NCI-H82 (cell line): ENCODE results near the gene DDX49.
"Not testable (repeated sequence)": the region's sequence is repeated elsewhere in the genome, so short reads cannot be mapped to it uniquely, and the experiment has no call there.

Experiments used
- DNase-seq: peaks from one replicate; lab custom pipeline; 2025; lab: John Stamatoyannopoulos, UW

The DDX49 gene

GRCh38 chr19:18942692-18943091, 23.2 kb downstream of the DDX49 start:
- DNase-seq: no peak

GRCh38 chr19:18943465-18943864, 23.9 kb downstream of the DDX49 start:
- DNase-seq: no peak

GRCh38 chr19:18945297-18945696, 25.8 kb downstream of the DDX49 start:
- DNase-seq: no peak

- DNase-seq: no peak
Observed at GRCh38 chr19:18946335-18946734, 26.8 kb downstream of the DDX49 start.

- peak; percentile 71 for DNase-seq
Observed at GRCh38 chr19:18946918-18947317, 27.4 kb downstream of the DDX49 start.

- DNase-seq: no peak
Observed at GRCh38 chr19:18948075-18948975, 28.8 kb downstream of the DDX49 start.

GRCh38 chr19:18948976-18949356, 29.5 kb downstream of the DDX49 start:
- no peak for DNase-seq

GRCh38 chr19:18949858-18950257, 30.3 kb downstream of the DDX49 start:
- no peak for DNase-seq

- no peak for DNase-seq
Observed at GRCh38 chr19:18951721-18952281, 32.3 kb downstream of the DDX49 start.

- DNase-seq: not testable (repeated sequence)
Observed at GRCh38 chr19:18952364-18953003, 33.0 kb downstream of the DDX49 start.

GRCh38 chr19:18954094-18954493, 34.6 kb downstream of the DDX49 start:
- DNase-seq: no peak

GRCh38 chr19:18955042-18955441, 35.5 kb downstream of the DDX49 start:
- no peak for DNase-seq

- DNase-seq: no peak
Observed at GRCh38 chr19:18960370-18960769, 40.9 kb downstream of the DDX49 start.

GRCh38 chr19:18961767-18962620, 42.5 kb downstream of the DDX49 start:
- peak; percentile 61 for DNase-seq

- no peak for DNase-seq
Observed at GRCh38 chr19:18964121-18964520, 44.6 kb downstream of the DDX49 start.

- DNase-seq: peak; percentile 45
Observed at GRCh38 chr19:18966307-18966706, 46.8 kb downstream of the DDX49 start.

- no peak for DNase-seq
Observed at GRCh38 chr19:18967358-18968146, 48.0 kb downstream of the DDX49 start.

- no peak for DNase-seq
Observed at GRCh38 chr19:18969931-18970659, 50.6 kb downstream of the DDX49 start.

GRCh38 chr19:18972301-18972811, 52.8 kb downstream of the DDX49 start:
- no peak for DNase-seq

- no peak for DNase-seq
Observed at GRCh38 chr19:18972851-18973250, 53.3 kb downstream of the DDX49 start.
